Stimulated activated CD8-positive, alpha-beta memory T cell treated with anti-CD3 and anti-CD28 coated beads, Interleukin-2, amount 100 ng/mL, for 1 hour (primary cell): ENCODE data around the gene LSM4.
"Not testable (repeated sequence)": the region's sequence is repeated elsewhere in the genome, so short reads cannot be mapped to it uniquely, and the experiment has no call there.

ENCODE experiments used
- DNase-seq, 2 donors: peaks; one replicate each; pipeline ENCODE4 v3.0.0-alpha.2; 2020; ENCODE audit warnings: low read depth in 2 of 2

LSM4 gene

DNA sequence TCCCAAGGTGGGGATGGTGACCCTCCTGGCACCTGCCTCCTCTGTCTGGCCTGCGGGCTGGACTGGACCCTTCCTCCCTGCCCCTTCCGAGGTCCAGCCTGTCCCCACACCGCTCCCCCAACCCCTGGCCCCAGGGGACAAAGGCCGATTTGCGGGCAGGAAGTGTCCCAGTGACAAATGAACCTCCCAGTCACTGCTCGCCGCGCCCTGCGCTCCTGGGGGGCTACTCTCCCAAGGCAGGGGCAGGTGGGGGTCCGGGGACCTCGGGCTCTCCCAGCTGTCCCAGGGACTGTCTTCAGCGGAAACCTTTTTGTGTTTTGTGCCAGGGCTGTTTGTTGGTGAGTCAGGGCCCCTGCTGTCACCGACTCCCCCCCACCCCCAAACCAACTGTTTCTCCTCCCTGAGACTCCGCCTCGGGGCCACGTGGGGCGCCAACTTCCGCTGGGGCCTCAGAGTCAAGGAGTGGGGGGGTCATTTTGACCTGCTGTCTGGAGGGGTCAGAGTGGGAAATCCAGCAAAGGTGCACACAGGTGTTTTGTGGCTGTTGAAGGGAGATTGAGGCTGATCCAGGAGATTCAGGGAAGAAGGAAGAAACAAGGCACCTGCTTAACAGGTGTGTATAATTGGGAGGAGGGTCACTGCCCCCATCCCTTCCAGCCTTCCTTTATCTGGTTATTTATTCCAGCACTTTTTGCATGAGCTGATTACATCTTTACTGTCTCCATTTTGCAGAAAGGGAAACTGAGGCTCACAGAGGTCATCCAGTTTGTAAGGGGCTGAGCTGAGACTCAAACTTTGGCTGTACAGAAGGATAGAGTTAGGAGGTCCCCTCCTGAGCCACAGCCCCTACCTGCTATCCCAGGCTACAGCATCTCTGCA lies 18.4 kb upstream of the LSM4 start:
- peak; percentile 38 to 43 for DNase-seq

- peak; percentile 35 to 47 for DNase-seq
These were observed 17.5 kb upstream of the LSM4 start, which contains the start of gene PGPEP1 for GRCh38 chr19:18340190-18340989. Gene PGPEP1 (plus strand): TSS chr19:18340598. CDS start chr19:18340682, 84 bp downstream.

- no peak for DNase-seq
These were observed 16.8 kb upstream of the LSM4 start for GRCh38 chr19:18339723-18340122.

DNA sequence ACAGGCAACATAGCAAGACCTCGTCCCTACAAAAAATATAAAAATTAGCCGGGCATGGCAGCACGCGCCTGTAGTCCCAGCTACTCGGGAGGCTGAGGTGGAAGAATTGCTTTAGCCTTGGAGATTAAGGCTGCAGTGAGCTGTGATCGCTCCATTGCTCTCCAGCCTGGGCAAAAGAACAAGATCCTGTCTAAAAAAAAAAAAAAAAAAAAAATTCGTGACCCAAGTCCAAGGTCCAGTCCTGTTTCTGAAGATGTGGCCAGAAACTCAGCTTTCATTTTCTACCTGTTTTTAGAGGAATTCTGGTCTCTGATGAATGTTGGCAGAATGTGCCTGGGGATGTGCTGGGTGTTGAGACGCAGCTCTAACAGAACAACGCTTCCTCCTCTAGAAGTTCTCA lies 15.7 kb upstream of the LSM4 start:
- DNase-seq: no peak

DNA sequence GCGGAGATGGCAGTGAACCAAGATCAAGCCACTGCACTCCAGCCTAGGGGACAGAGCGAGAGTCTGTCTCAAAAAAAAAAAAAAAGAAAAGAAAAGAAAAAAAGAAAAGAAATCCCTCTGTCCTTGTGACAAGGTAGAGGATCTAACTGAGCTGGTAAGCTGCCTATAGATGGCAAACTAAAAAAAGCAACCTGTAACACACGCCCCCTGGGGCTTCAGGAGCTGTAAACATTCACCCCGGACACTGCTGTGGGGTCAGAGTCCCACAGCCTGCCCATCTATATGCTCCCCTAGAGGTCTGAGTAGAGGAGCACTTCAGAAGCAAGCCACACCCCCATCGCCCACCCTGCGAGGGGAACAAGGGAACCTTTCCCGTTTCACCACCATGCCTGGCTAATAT lies 13.2 kb upstream of the LSM4 start:
- DNase-seq: no peak

GRCh38 chr19:18333680-18334079 lies 10.8 kb upstream of the LSM4 start:
- no peak for DNase-seq

DNA sequence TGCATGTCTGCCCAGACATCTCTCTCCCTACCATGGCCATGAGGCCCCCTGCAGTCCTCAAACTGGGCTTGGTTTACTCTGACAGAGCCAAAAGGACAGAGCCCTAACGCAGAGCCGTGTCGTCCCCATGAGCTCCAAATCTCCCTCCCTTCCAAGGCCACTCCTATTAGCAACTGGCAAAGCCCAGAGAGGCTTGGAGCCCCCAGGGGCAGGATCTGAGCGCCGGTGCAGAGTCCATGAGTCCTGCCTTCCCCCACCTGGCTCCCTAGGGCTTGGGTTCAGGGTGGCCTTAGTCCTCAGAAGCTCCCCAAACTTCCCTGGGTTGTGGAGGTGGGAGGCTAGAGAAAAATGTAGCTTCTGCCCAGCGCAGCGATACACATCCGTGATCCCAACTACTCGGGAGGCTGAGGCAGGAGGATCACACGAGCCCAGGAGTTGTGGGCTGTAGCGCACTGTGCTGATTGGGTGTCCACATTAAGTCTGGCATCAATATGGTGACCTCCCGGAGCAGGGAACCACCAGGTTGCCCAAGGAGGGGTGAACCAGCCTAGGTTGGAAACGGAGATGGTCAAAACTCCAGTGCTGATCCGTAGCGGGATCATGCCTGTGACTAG lies 10.1 kb upstream of the LSM4 start:
- no peak for DNase-seq

- no peak for DNase-seq
These were observed 8.0 kb upstream of the LSM4 start for GRCh38 chr19:18330868-18331267.

- no peak for DNase-seq
These were observed 6.1 kb upstream of the LSM4 start for GRCh38 chr19:18329035-18329376.

DNA sequence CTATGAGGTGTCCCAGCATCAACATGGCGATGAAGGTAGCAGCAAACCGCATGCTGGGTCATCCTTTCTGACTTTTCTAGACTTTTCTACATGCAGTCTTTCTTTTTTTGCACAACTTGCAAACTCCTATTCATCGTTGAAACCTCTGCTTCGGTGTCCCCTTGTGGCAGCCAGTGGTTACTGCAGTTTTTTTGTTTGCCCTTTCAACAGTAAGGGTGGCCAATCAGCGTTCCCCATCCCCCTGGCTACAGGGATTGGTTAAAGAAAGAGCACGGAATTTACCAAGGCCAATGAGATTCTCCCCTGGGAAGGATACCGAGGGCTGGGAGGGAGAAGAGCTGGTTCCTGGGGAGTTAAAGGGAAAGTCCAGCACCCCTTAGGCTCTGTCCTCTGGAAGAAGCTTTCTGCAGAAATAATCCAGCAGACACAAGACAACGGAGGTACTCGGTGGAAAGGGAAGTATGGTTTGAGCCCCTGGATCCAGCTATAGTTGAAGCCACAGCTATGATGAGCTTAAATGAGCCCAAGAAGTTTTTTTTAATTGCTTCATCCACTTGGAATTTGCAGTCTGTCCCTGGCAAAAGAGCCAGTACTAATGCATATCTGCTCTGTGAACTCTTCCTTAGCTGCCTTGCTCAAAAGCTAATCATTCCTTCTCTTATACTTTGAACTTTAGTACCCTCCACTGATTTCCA lies 5.6 kb upstream of the LSM4 start:
- peak; percentile 68 to 76 for DNase-seq

DNA sequence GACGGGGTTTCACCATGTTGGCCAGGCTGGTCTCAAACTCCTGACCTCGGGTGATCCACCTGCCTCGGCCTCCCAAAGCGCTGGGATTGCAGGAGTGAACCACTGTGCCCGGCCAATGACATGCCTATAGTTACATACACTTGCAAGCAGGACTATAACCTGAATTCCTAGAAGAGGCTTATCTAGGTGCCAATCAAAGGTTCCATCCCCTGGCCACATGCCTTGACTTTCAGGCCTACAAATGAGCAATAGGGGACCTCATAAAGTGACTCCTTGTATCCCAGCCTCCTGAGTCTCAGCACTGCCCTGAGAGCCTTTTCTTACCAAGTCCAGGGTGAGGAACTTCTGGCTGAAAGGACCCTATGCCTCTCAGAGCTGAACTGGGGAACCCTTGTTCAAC lies 3.9 kb upstream of the LSM4 start:
- no peak for DNase-seq

- DNase-seq: not testable (repeated sequence)
These were observed 1.5 kb upstream of the LSM4 start for GRCh38 chr19:18324373-18324731.

DNA sequence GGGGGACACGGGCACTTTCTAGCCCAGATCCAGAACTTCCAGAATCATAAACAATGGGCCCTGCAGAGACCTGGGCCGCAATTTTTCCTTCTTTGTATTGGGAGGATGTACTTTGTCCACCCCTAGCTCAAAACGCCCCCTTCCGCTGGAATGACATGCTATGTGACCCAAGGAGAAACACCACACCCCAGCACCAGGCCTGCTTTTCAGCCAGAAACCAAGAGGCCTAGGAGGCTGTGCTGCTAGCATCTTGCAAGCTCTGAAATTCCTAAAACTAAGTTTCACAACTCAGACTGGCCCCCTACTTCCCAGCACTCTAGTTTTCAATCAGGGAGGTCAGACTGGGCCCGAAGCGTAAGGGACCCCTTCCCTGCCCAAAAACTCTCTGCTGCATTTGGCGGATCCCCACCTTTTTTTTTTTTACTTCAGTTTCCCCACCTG lies 538 bp downstream of the LSM4 start:
- DNase-seq: no peak

GRCh38 chr19:18321734-18322102 lies 1.2 kb downstream of the LSM4 start:
- DNase-seq: no peak

DNA sequence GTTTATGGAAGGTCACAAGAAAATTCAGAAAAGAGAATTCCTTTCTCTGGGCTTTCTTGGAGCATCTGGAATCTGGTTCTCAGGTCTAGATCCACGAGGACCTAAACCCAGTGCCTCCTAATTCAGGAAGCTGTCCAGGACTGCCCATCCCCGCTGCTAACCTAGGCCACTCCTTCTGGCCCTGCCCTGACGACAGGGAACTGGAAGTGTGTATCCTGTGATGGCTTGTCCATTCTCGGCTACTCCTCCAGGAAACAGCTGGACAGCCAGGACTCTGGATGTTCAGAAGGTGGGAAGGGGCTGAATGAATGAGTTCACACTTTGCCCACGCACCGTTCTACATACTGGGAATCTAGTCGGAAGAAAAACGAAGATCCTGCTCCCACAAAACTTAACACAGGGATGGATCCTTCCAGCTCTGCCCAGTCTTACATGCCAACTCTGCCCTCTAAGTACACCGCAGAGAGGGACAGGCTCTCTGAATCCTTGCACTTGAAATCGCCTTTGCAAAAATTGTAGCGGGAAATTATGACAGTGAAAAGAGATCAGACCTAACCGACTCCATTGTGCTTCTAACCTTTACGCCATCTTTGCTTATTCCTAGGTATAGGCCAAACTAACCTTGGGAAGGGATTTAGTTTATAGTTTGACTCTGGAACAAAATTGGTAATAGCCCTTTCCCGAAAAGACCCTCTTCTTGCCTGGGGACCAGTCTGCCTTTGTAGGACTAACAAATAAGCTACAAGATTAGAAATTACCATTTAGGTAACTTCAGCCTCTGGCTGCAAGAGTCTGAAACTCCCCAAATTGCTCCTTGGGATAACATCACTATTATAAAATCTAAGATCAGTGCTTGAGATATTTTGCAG lies 1.8 kb downstream of the LSM4 start:
- DNase-seq: no peak

GRCh38 chr19:18319591-18320135 lies 3.2 kb downstream of the LSM4 start:
- DNase-seq: no peak

DNA sequence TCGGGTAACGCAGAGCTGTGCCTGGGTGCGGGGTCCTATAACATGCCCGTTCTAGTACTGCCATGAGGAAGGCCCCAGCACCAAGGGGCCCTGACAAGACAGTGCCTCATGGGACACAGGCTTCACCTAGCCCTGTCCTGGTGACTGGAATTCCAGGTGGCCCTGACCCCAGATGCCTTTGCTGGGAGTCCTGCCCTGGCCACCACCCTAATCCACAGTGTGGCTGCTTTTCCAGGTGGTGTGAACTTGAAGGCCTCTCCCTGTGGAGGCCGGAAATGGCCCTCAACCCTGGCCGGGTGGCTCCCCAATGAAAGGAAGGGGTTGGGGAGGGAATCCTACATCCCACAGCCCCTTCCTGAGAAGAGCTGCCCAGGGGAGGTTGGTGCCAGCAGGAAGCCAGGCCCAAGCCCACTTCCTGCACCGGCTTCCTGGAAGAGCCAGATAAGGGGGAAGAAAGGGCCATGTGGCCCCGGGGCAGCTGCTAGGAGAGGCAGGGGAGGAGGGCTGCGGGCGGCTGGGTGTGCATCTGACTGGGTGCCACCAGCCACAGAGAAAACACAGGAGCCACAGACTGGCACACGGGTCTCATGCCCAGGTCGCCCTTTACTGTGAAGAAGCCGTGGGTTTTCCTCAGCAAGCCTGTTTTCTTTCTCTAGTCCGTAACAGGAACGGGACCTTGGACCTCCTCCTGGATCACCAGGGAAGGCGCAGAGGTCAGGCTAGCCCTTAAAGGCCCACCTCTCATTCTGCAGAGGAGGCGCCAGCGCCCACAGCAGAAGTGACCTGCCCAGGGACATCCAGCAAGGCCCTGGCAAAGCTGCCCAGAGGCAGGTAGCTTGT lies 4.7 kb downstream of the LSM4 start:
- no peak for DNase-seq

GRCh38 chr19:18313398-18313797 lies 9.5 kb downstream of the LSM4 start:
- no peak for DNase-seq

DNA sequence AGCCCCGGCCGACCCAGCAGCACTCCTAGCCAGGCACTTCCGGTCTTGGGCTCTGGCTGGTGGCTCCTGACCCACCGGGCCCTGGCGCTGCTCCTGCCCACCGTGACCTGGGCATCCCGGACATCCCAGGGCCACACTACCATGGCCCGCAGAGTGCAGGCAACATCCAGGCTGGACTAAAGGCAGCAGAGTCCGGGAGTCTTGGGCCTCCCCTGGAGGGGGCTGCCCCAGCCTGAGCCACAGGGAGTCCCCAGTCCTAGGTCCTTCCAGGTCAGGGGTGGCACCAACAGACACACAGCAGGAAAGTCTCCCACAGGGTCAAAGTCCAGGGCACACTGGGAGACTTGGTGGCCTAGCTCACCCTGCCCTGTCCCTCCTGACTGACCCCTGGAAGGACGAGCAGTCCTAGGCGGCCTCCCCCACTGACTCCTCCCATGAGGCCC lies 10.8 kb downstream of the LSM4 start:
- DNase-seq: no peak
